Measurements from ENCODE around the gene ROBO2.

Gene ROBO2

GRCh38 chr3:77142578-77142977 is 102.7 kb downstream of the ROBO2 start:
- H3K9me2 ChIP-seq (ENCODE audit: low read depth, low read length): no peaks in the 10 kb centered on the region
- TF ChIP-seq CTCF (IDR thresholded peaks at IDR 0.05; ENCODE audit: low read length) (0 out of 2 replicates have a peak, but pooled peaks have one; percentile 30), EZH2 (IDR thresholded peaks at IDR 0.05; ENCODE audit: borderline replicate concordance, low read length) (no peak)
- peaks cover 3% of the 10 kb centered on the region for H3F3A ChIP-seq (ENCODE audit: insufficient read depth, low read length)
- H3K9ac ChIP-seq (ENCODE audit: low read length): no peak overlapping the region; the same call in 1 of the 2 replicates
- H3K27ac ChIP-seq (ENCODE audit: low read depth, low read length, poor library complexity, severe bottlenecking): peak overlapping the region; percentile 97
- H4K20me1 ChIP-seq (ENCODE audit: insufficient read depth, low read length): no peaks in the 10 kb centered on the region
- H3K4me3 ChIP-seq (ENCODE audit: low read depth, low read length, poor library complexity, severe bottlenecking): no peak overlapping the region
- H3K79me2 ChIP-seq (ENCODE audit: insufficient read depth, low read length): no peaks in the 10 kb centered on the region
- H2AFZ ChIP-seq (ENCODE audit: low read length): no peak overlapping the region
- peaks cover 91% of the 10 kb centered on the region for H3K4me1 ChIP-seq (ENCODE audit: insufficient read depth, low read length, severe bottlenecking)
- H3K36me3 ChIP-seq (ENCODE audit: insufficient read depth, low read length): no peaks in the 10 kb centered on the region
- peak overlapping the region; percentile 34; the same call in 1 of the 2 replicates for H3K4me2 ChIP-seq (ENCODE audit: low read length)
- no peaks in the 10 kb centered on the region for H3K27me3 ChIP-seq (ENCODE audit: insufficient read depth, low read length)
- H3K9me3 ChIP-seq (ENCODE audit: low read length): no peaks in the 10 kb centered on the region

GRCh38 chr3:77146004-77146403 is 106.1 kb downstream of the ROBO2 start:
- Histone ChIP-seq H2AFZ (ENCODE audit: low read length) (no peak overlapping the region), H3K27ac (ENCODE audit: low read depth, low read length, poor library complexity, severe bottlenecking) (peak overlapping the region; percentile 97), H3K9me2 (ENCODE audit: low read depth, low read length) (no peaks in the 10 kb centered on the region), H3K9me3 (ENCODE audit: low read length) (no peaks in the 10 kb centered on the region), H4K20me1 (ENCODE audit: insufficient read depth, low read length) (no peaks in the 10 kb centered on the region), H3K36me3 (ENCODE audit: insufficient read depth, low read length) (no peaks in the 10 kb centered on the region), H3K4me2 (ENCODE audit: low read length) (peak overlapping the region; percentile 74), H3K79me2 (ENCODE audit: insufficient read depth, low read length) (no peaks in the 10 kb centered on the region), H3K27me3 (ENCODE audit: insufficient read depth, low read length) (no peaks in the 10 kb centered on the region), H3K4me1 (ENCODE audit: insufficient read depth, low read length, severe bottlenecking) (peaks cover 96% of the 10 kb centered on the region), H3F3A (ENCODE audit: insufficient read depth, low read length) (peaks cover 3% of the 10 kb centered on the region), H3K4me3 (ENCODE audit: low read depth, low read length, poor library complexity, severe bottlenecking) (peak overlapping the region; percentile 66), H3K9ac (ENCODE audit: low read length) (peak overlapping the region; percentile 86)
- TF ChIP-seq CTCF (IDR thresholded peaks at IDR 0.05; ENCODE audit: low read length) (no peak), EZH2 (IDR thresholded peaks at IDR 0.05; ENCODE audit: borderline replicate concordance, low read length) (no peak)

GRCh38 chr3:77147836-77148578 is 108.1 kb downstream of the ROBO2 start:
- Histone ChIP-seq H3F3A (ENCODE audit: insufficient read depth, low read length) (peaks cover 3% of the 10 kb centered on the region), H3K9me2 (ENCODE audit: low read depth, low read length) (no peaks in the 10 kb centered on the region), H4K20me1 (ENCODE audit: insufficient read depth, low read length) (no peaks in the 10 kb centered on the region), H3K36me3 (ENCODE audit: insufficient read depth, low read length) (peaks cover 12% of the 10 kb centered on the region), H3K4me2 (ENCODE audit: low read length) (peak overlapping the region; percentile 74), H3K4me3 (ENCODE audit: low read depth, low read length, poor library complexity, severe bottlenecking) (peak overlapping the region; percentile 66), H3K9ac (ENCODE audit: low read length) (peak overlapping the region; percentile 86), H2AFZ (ENCODE audit: low read length) (no peak overlapping the region), H3K9me3 (ENCODE audit: low read length) (no peaks in the 10 kb centered on the region), H3K27me3 (ENCODE audit: insufficient read depth, low read length) (no peaks in the 10 kb centered on the region), H3K4me1 (ENCODE audit: insufficient read depth, low read length, severe bottlenecking) (peaks cover 96% of the 10 kb centered on the region), H3K27ac (ENCODE audit: low read depth, low read length, poor library complexity, severe bottlenecking) (peak overlapping the region; percentile 97), H3K79me2 (ENCODE audit: insufficient read depth, low read length) (peaks cover 7% of the 10 kb centered on the region; the same call in 1 of the 2 replicates)
- TF ChIP-seq EZH2 (IDR thresholded peaks at IDR 0.05; ENCODE audit: borderline replicate concordance, low read length) (no peak), CTCF (IDR thresholded peaks at IDR 0.05; ENCODE audit: low read length) (no peak)
